ENCODE data around the gene PEAR1.

PEAR1 gene

DNA sequence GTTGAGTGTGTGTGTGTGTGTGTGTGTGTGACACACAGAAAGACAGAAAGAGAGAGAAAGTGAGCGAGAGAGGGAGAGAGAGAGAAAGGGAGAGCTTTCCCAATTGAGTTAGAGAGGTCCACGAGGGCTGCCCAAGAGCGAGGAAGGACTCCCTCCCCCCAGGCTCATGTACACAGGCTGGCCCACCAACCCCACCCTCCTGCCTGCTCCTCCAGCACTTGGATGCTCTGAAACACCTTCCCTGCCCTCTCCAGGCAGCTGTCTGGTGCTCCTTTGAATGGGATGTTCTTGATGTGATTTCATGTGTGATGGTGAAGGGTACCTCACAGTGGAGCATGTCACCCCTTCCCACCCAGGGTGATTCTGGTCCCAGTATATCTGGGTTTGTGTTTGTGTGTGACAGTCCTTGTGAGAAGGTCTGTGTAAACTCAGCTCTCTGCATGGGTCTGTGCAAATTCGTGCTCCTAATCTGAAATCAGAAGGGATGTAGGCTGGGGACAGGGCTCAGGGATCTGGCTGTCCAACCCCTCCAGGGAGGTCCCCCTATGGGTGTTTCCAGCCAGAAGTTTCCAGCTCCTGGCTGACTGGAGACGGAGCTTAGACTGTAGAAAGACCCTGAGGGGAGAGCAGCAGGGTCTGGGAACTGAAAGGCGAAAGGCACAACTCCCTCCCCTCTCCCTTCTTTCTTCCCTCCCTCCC lies 6.8 kb upstream of the PEAR1 start:
- H2BK5ac ChIP-seq (ENCODE audit: low read depth, low read length, poor library complexity): no peak overlapping the region
- H2BK12ac ChIP-seq (ENCODE audit: low read length): no peak overlapping the region
- H3K27me3 ChIP-seq (ENCODE audit: insufficient read depth, low read length): no peaks in the 10 kb centered on the region
- no peak overlapping the region for H3K18ac ChIP-seq (ENCODE audit: low read length)
- WGBS (ENCODE audit: extremely low coverage, insufficient coverage, insufficient read length): no CpG with 5 or more reads among the region's 6 CpGs
- no peak overlapping the region for H3K4ac ChIP-seq (ENCODE audit: low read depth, low read length)
- H4K91ac ChIP-seq (ENCODE audit: low read depth, low read length): no peak overlapping the region
- no peak overlapping the region for H4K12ac ChIP-seq (ENCODE audit: low read depth, low read length)
- peaks cover 4% of the 10 kb centered on the region for H3K9me3 ChIP-seq (ENCODE audit: insufficient read depth, low read depth, low read length)
- H2AFZ ChIP-seq (ENCODE audit: insufficient read depth, low read length, poor library complexity): no peak overlapping the region
- H2AK5ac ChIP-seq (ENCODE audit: low read length): no peak overlapping the region
- no peak overlapping the region for H3K9ac ChIP-seq (ENCODE audit: low read length)
- no peaks in the 10 kb centered on the region for H3K36me3 ChIP-seq (ENCODE audit: control insufficient read depth in 1 of 2, insufficient read depth in 2 of 2, low read length in 2 of 2)
- no peak overlapping the region for H3K27ac ChIP-seq (ENCODE audit: low read depth, low read length)
- H2BK120ac ChIP-seq (ENCODE audit: insufficient read depth, low read length, poor library complexity): no peak overlapping the region
- no peak overlapping the region for H3K4me3 ChIP-seq (ENCODE audit: low read depth, low read length)
- no peak for DNase-seq
- H3K23ac ChIP-seq (ENCODE audit: low read length): no peak overlapping the region
- no peak overlapping the region for H3K4me2 ChIP-seq (ENCODE audit: low read length)
- no peak overlapping the region for H4K8ac ChIP-seq (ENCODE audit: low read depth, low read length)
- H3K14ac ChIP-seq (ENCODE audit: low read length): no peak overlapping the region
- H3K79me2 ChIP-seq (ENCODE audit: control insufficient read depth, insufficient read depth, low read length, poor library complexity): no peaks in the 10 kb centered on the region
- peaks cover 4 to 8% of the 10 kb centered on the region in 2 experiments for H3K4me1 ChIP-seq (ENCODE audit: control insufficient read depth in 1 of 2, insufficient read depth in 2 of 2, low read length in 2 of 2)
- H3K79me1 ChIP-seq (ENCODE audit: low read length): no peaks in the 10 kb centered on the region

DNA sequence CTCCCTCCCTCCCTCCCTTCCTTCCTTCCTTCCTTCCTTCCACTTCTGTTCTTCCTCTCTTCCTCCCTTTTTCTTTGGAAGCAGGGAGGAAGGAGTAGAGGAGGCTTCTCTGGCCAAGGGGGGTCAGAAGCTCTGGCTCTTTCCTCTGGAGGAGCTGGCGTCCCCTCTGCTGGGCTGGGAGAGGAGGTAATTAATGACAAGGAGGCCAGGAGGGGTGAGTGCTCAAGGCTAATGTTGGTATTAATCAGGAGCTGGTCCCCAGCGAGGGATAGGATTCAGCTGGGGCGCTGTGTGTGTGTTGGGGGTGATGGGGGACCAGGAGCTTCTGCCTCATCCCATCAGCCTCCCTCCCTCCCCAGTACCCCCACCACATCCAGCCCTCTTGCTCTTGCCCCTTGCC lies 6.2 kb upstream of the PEAR1 start:
- Histone ChIP-seq H2BK5ac (ENCODE audit: low read depth, low read length, poor library complexity) (no peak overlapping the region), H3K27me3 (ENCODE audit: insufficient read depth, low read length) (no peaks in the 10 kb centered on the region), H2BK120ac (ENCODE audit: insufficient read depth, low read length, poor library complexity) (no peak overlapping the region), H3K14ac (ENCODE audit: low read length) (no peak overlapping the region), H3K36me3 (ENCODE audit: control insufficient read depth in 1 of 2, insufficient read depth in 2 of 2, low read length in 2 of 2) (no peaks in the 10 kb centered on the region), H2BK12ac (ENCODE audit: low read length) (no peak overlapping the region), H3K9ac (ENCODE audit: low read length) (no peak overlapping the region), H4K91ac (ENCODE audit: low read depth, low read length) (no peak overlapping the region), H3K79me1 (ENCODE audit: low read length) (no peaks in the 10 kb centered on the region), H3K4ac (ENCODE audit: low read depth, low read length) (no peak overlapping the region), H3K79me2 (ENCODE audit: control insufficient read depth, insufficient read depth, low read length, poor library complexity) (no peaks in the 10 kb centered on the region), H3K9me3 (ENCODE audit: insufficient read depth, low read depth, low read length) (peaks cover 4% of the 10 kb centered on the region), H3K18ac (ENCODE audit: low read length) (no peak overlapping the region), H3K4me3 (ENCODE audit: low read depth, low read length) (no peak overlapping the region), H3K23ac (ENCODE audit: low read length) (no peak overlapping the region), H2AFZ (ENCODE audit: insufficient read depth, low read length, poor library complexity) (no peak overlapping the region), H4K12ac (ENCODE audit: low read depth, low read length) (no peak overlapping the region), H2AK5ac (ENCODE audit: low read length) (no peak overlapping the region), H3K4me2 (ENCODE audit: low read length) (no peak overlapping the region), H4K8ac (ENCODE audit: low read depth, low read length) (no peak overlapping the region), H3K27ac (ENCODE audit: low read depth, low read length) (no peak overlapping the region), H3K4me1 (ENCODE audit: control insufficient read depth in 1 of 2, insufficient read depth in 2 of 2, low read length in 2 of 2) (peaks cover 4 to 6% of the 10 kb centered on the region in 2 experiments)
- no CpG with 5 or more reads among the region's 3 CpGs for WGBS (ENCODE audit: extremely low coverage, insufficient coverage, insufficient read length)
- DNase-seq: no peak

DNA sequence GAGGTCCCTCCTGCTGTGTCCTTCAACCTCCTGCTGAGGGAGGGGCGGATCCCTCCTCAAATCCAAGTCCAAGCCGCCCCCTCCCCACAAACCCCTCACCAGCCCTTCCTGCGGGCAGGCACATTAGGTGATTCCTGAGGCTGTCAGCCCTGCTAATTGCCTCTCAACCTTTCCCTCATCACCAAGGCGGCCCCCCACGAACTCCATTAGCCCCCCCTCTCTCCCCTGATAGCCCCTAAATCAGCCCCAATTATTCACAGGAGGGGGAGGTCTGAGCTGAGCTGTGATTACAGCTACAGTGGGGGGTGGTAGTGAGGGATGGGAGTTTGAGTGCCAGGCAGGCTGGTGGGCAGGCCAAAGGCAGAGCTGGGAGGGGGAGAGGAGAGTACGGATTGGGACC lies 5.8 kb upstream of the PEAR1 start:
- Histone ChIP-seq H2AK5ac (ENCODE audit: low read length) (no peak overlapping the region), H3K14ac (ENCODE audit: low read length) (no peak overlapping the region), H3K4me2 (ENCODE audit: low read length) (no peak overlapping the region), H3K36me3 (ENCODE audit: control insufficient read depth in 1 of 2, insufficient read depth in 2 of 2, low read length in 2 of 2) (no peaks in the 10 kb centered on the region), H3K4me1 (ENCODE audit: control insufficient read depth in 1 of 2, insufficient read depth in 2 of 2, low read length in 2 of 2) (peaks cover 1 to 3% of the 10 kb centered on the region in 2 experiments), H4K8ac (ENCODE audit: low read depth, low read length) (no peak overlapping the region), H2BK120ac (ENCODE audit: insufficient read depth, low read length, poor library complexity) (no peak overlapping the region), H3K27ac (ENCODE audit: low read depth, low read length) (no peak overlapping the region), H2BK5ac (ENCODE audit: low read depth, low read length, poor library complexity) (no peak overlapping the region), H3K9ac (ENCODE audit: low read length) (no peak overlapping the region), H4K91ac (ENCODE audit: low read depth, low read length) (no peak overlapping the region), H4K12ac (ENCODE audit: low read depth, low read length) (no peak overlapping the region), H3K23ac (ENCODE audit: low read length) (no peak overlapping the region), H3K9me3 (ENCODE audit: insufficient read depth, low read depth, low read length) (peaks cover 1% of the 10 kb centered on the region), H2AFZ (ENCODE audit: insufficient read depth, low read length, poor library complexity) (no peak overlapping the region), H2BK12ac (ENCODE audit: low read length) (no peak overlapping the region), H3K79me1 (ENCODE audit: low read length) (no peaks in the 10 kb centered on the region), H3K27me3 (ENCODE audit: insufficient read depth, low read length) (no peaks in the 10 kb centered on the region), H3K4me3 (ENCODE audit: low read depth, low read length) (no peak overlapping the region), H3K4ac (ENCODE audit: low read depth, low read length) (no peak overlapping the region), H3K79me2 (ENCODE audit: control insufficient read depth, insufficient read depth, low read length, poor library complexity) (no peaks in the 10 kb centered on the region), H3K18ac (ENCODE audit: low read length) (no peak overlapping the region)
- DNase-seq: no peak
- no CpG with 5 or more reads among the region's 6 CpGs for WGBS (ENCODE audit: extremely low coverage, insufficient coverage, insufficient read length)

DNA sequence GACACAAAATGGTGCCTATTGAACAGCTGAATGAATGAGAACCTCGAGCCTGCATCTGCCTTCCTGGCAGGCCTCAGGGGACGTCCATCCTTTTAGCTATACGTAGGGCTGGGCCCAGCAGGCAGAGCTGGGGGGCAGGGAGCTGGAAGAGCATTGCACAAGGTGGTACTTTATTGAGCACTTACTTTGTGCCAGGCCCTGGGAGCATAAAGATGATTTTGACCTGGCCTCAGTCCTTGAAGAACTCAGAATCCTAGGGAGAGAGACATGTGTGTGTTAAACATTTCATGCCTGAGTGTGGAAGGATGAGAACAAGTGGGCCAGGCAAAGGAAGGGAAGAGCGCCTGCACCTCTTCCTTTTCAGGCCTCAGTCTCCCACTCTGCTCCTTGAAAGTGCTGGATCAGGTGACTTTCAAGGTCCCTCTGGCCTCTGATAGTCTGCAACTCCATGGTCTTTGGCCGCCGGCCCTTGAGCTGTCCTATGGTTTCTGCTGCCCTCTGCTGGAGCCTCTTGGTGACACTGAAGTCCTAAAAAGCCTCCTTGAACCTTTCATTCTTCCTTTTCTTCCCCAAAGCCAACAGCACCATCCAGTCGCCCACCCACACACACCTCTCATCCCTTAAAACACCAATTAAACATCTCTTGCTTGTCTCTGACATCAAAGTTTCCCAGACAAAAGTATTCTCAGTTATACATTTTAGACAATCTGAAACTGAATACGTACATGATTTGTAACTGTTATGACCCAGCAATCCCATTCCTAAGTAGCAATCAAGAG lies 3.5 kb upstream of the PEAR1 start:
- no peak overlapping the region for H2BK12ac ChIP-seq (ENCODE audit: low read length)
- H2AK5ac ChIP-seq (ENCODE audit: low read length): no peak overlapping the region
- H3K36me3 ChIP-seq (ENCODE audit: control insufficient read depth in 1 of 2, insufficient read depth in 2 of 2, low read length in 2 of 2): no peaks in the 10 kb centered on the region
- 100% methylated on average over 1 of the region's 8 CpGs for WGBS (ENCODE audit: extremely low coverage, insufficient coverage, insufficient read length)
- H2AFZ ChIP-seq (ENCODE audit: insufficient read depth, low read length, poor library complexity): no peak overlapping the region
- H3K27me3 ChIP-seq (ENCODE audit: insufficient read depth, low read length): no peaks in the 10 kb centered on the region
- no peak overlapping the region for H3K9ac ChIP-seq (ENCODE audit: low read length)
- H3K4me3 ChIP-seq (ENCODE audit: low read depth, low read length): no peak overlapping the region
- no peak overlapping the region for H2BK5ac ChIP-seq (ENCODE audit: low read depth, low read length, poor library complexity)
- no peaks in the 10 kb centered on the region for H3K9me3 ChIP-seq (ENCODE audit: insufficient read depth, low read depth, low read length)
- no peak overlapping the region for H3K18ac ChIP-seq (ENCODE audit: low read length)
- H3K4me2 ChIP-seq (ENCODE audit: low read length): no peak overlapping the region
- peak overlapping the region; percentile 6 for H4K8ac ChIP-seq (ENCODE audit: low read depth, low read length)
- no peak overlapping the region for H3K14ac ChIP-seq (ENCODE audit: low read length)
- H3K4me1 ChIP-seq (ENCODE audit: control insufficient read depth in 1 of 2, insufficient read depth in 2 of 2, low read length in 2 of 2): peaks cover 14 to 18% of the 10 kb centered on the region in 2 experiments
- no peak overlapping the region for H2BK120ac ChIP-seq (ENCODE audit: insufficient read depth, low read length, poor library complexity)
- H4K12ac ChIP-seq (ENCODE audit: low read depth, low read length): no peak overlapping the region
- no peak overlapping the region for H3K27ac ChIP-seq (ENCODE audit: low read depth, low read length)
- H3K79me1 ChIP-seq (ENCODE audit: low read length): peaks cover 17% of the 10 kb centered on the region
- DNase-seq: peak; percentile 65 to 90
- peaks cover 5% of the 10 kb centered on the region for H3K79me2 ChIP-seq (ENCODE audit: control insufficient read depth, insufficient read depth, low read length, poor library complexity)
- no peak overlapping the region for H3K4ac ChIP-seq (ENCODE audit: low read depth, low read length)
- no peak overlapping the region for H3K23ac ChIP-seq (ENCODE audit: low read length)
- H4K91ac ChIP-seq (ENCODE audit: low read depth, low read length): no peak overlapping the region

All from trophoblast cell (in vitro differentiated cells and primary cell).